Astrocyte (in vitro differentiated cells and primary cell): ENCODE data around the gene TP53AIP1. TPM values are rescaled to one million over a fixed set of nuclear protein-coding genes. Genes with fewer than 3 reads are reported as not detected.
A peak's percentile ranks its signal among the peaks of the same experiment; 100 is the strongest.

Experiments
- DNase-seq: peaks from one replicate; pipeline ENCODE4 v3.0.0-alpha.2; 2010; ENCODE audit warnings: low read depth
- FAIRE-seq: peaks from 2 replicates; lab custom pipeline; 2011; peaks lifted over from hg19 to GRCh38; lab: Jason Lieb, UNC
- H2AFZ ChIP-seq: 2 replicates; pipeline ENCODE4 v1.6.0; 2012; ENCODE audit warnings: low read depth, low read length, inconsistent platforms
- H3K27ac ChIP-seq: 2 replicates; pipeline ENCODE4 v1.5.1; 2011; ENCODE audit warnings: low read depth, low read length, inconsistent platforms
- H3K27me3 ChIP-seq: 2 replicates; pipeline ENCODE4 v1.6.0; 2011; ENCODE audit warnings: low read length, inconsistent platforms; ENCODE audit not compliant: insufficient read depth
- H3K36me3 ChIP-seq: 2 replicates; pipeline ENCODE4 v1.5.1; 2011; ENCODE audit warnings: low read length, inconsistent platforms; ENCODE audit not compliant: insufficient read depth
- H3K4me1 ChIP-seq: 2 replicates; pipeline ENCODE4 v1.5.1; 2011; ENCODE audit warnings: low read length, inconsistent platforms; ENCODE audit not compliant: insufficient read depth
- H3K4me2 ChIP-seq: 2 replicates; pipeline ENCODE4 v1.6.0; 2012; ENCODE audit warnings: low read length, inconsistent platforms
- H3K4me3 ChIP-seq: 2 replicates; pipeline ENCODE4 v1.5.1; 2011; ENCODE audit warnings: low read depth, mild to moderate bottlenecking, low read length, inconsistent platforms; ENCODE audit not compliant: insufficient read depth
- H3K79me2 ChIP-seq: 2 replicates; pipeline ENCODE4 v1.6.0; 2012; ENCODE audit warnings: mild to moderate bottlenecking, low read length, inconsistent platforms; ENCODE audit not compliant: insufficient read depth
- H3K9ac ChIP-seq: 2 replicates; pipeline ENCODE4 v1.6.0; 2012; ENCODE audit warnings: mild to moderate bottlenecking, low read length, inconsistent platforms
- H3K9me3 ChIP-seq: 2 replicates; pipeline ENCODE4 v1.5.1; 2012; ENCODE audit warnings: low read depth, mild to moderate bottlenecking, low read length, inconsistent platforms; ENCODE audit not compliant: insufficient read depth
- H4K20me1 ChIP-seq: 2 replicates; pipeline ENCODE4 v1.6.0; 2012; ENCODE audit warnings: low read length, inconsistent platforms; ENCODE audit not compliant: insufficient read depth
- H3K27ac Mint-ChIP-seq: one replicate; pipeline ENCODE4 v1.8.0; 2021; ENCODE audit warnings: mild to moderate bottlenecking, mixed read lengths; ENCODE audit not compliant: unreplicated experiment
- H3K27me3 Mint-ChIP-seq: one replicate; pipeline ENCODE4 v1.8.0; 2021; ENCODE audit warnings: low read depth, mixed read lengths; ENCODE audit not compliant: unreplicated experiment
- H3K36me3 Mint-ChIP-seq: one replicate; pipeline ENCODE4 v1.8.0; 2021; ENCODE audit warnings: low read depth, mixed read lengths; ENCODE audit not compliant: unreplicated experiment
- H3K4me1 Mint-ChIP-seq: one replicate; pipeline ENCODE4 v1.8.0; 2021; ENCODE audit warnings: low read depth, mixed read lengths; ENCODE audit not compliant: unreplicated experiment
- H3K4me3 Mint-ChIP-seq: one replicate; pipeline ENCODE4 v1.8.0; 2021; ENCODE audit warnings: mild to moderate bottlenecking, moderate library complexity, mixed read lengths; ENCODE audit not compliant: unreplicated experiment
- H3K9me3 Mint-ChIP-seq: one replicate; pipeline ENCODE4 v1.8.0; 2021; ENCODE audit warnings: mild to moderate bottlenecking, mixed read lengths; ENCODE audit not compliant: unreplicated experiment
- CTCF ChIP-seq: IDR thresholded peaks from 2 replicates; pipeline ENCODE4 v1.5.1; 2011; ENCODE audit warnings: low read depth, mild to moderate bottlenecking, inconsistent platforms, low read length, moderate library complexity; ENCODE audit not compliant: insufficient read depth
- EZH2 ChIP-seq: IDR thresholded peaks from 2 replicates; pipeline ENCODE4 v1.6.1; 2012; ENCODE audit warnings: mild to moderate bottlenecking, low read length, inconsistent platforms; ENCODE audit not compliant: insufficient read depth
- total RNA-seq: library from RNA; stranded (reverse); gene quantifications from 2 replicates; pipeline ENCODE4 v1.2.1, GENCODE V29; 2021

TP53AIP1 gene
- total RNA-seq, 1 donor from 2014 or later, result 0.20 TPM

GRCh38 chr11:128892866-128893565 is 49.7 kb downstream of the TP53AIP1 start:
- H3K4me3 Mint-ChIP-seq, result no peak overlapping the region
- Histone ChIP-seq H3K4me1 (peaks cover 8% of the 10 kb centered on the region), H3K36me3 (no peaks in the 10 kb centered on the region), H3K27ac (no peak overlapping the region), H3K4me3 (no peak overlapping the region), H4K20me1 (no peaks in the 10 kb centered on the region), H3K27me3 (peaks cover 24% of the 10 kb centered on the region), H3K4me2 (no peak overlapping the region), H2AFZ (no peak overlapping the region), H3K79me2 (no peaks in the 10 kb centered on the region), H3K9me3 (no peaks in the 10 kb centered on the region), H3K9ac (no peak overlapping the region)
- peaks cover 39% of the 10 kb centered on the region for H3K27me3 Mint-ChIP-seq
- no peaks in the 10 kb centered on the region for H3K9me3 Mint-ChIP-seq
- FAIRE-seq (no peak), DNase-seq (no peak)
- no peaks in the 10 kb centered on the region for H3K36me3 Mint-ChIP-seq
- TF ChIP-seq CTCF, result no peak
- no peak for TF ChIP-seq EZH2
- H3K4me1 Mint-ChIP-seq, result peaks cover 8% of the 10 kb centered on the region
- H3K27ac Mint-ChIP-seq, result peak overlapping the region; percentile 58

GRCh38 chr11:128891913-128892398 is 50.7 kb downstream of the TP53AIP1 start:
- Histone ChIP-seq H3K79me2 (no peaks in the 10 kb centered on the region), H3K9ac (no peak overlapping the region), H3K9me3 (no peaks in the 10 kb centered on the region), H3K4me1 (peaks cover 8% of the 10 kb centered on the region), H4K20me1 (no peaks in the 10 kb centered on the region), H3K27ac (no peak overlapping the region), H3K4me3 (no peak overlapping the region), H3K36me3 (no peaks in the 10 kb centered on the region), H2AFZ (no peak overlapping the region), H3K4me2 (no peak overlapping the region), H3K27me3 (peaks cover 27% of the 10 kb centered on the region)
- Mint-ChIP-seq H3K27ac (peak overlapping the region; percentile 31), H3K27me3 (peaks cover 39% of the 10 kb centered on the region), H3K36me3 (no peaks in the 10 kb centered on the region), H3K9me3 (no peaks in the 10 kb centered on the region), H3K4me1 (peaks cover 8% of the 10 kb centered on the region), H3K4me3 (peak overlapping the region; percentile 74)
- FAIRE-seq (no peak), DNase-seq (no peak)
- TF ChIP-seq EZH2, result no peak
- TF ChIP-seq CTCF, result no peak
